IPS-18a (cell line): Measurements from ENCODE around the gene USP9X.
"Not testable (repeated sequence)": the region's sequence is repeated elsewhere in the genome, so short reads cannot be mapped to it uniquely, and the experiment has no call there.

Source experiments
- H3K27ac ChIP-seq: one replicate; pipeline ENCODE4 v1.5.1; 2013; ENCODE audit warnings: low read length
- H3K27me3 ChIP-seq: one replicate; pipeline ENCODE4 v1.6.1; 2013; ENCODE audit warnings: mild to moderate bottlenecking, low read length; ENCODE audit not compliant: control insufficient read depth, insufficient read depth
- H3K36me3 ChIP-seq: one replicate; pipeline ENCODE4 v1.6.1; 2013; ENCODE audit warnings: low read depth, low read length; ENCODE audit not compliant: control insufficient read depth
- H3K4me1 ChIP-seq: one replicate; pipeline ENCODE4 v1.6.1; 2013; ENCODE audit warnings: low read depth, low read length; ENCODE audit not compliant: control insufficient read depth
- H3K4me3 ChIP-seq: one replicate; pipeline ENCODE4 v1.5.1; 2013; ENCODE audit warnings: low read length
- H3K9ac ChIP-seq: one replicate; pipeline ENCODE4 v1.6.1; 2013; ENCODE audit warnings: mild to moderate bottlenecking, low read length, moderate library complexity
- H3K9me3 ChIP-seq: one replicate; pipeline ENCODE4 v1.6.1; 2013; ENCODE audit warnings: low read depth, low read length; ENCODE audit not compliant: control insufficient read depth

Gene USP9X

GRCh38 chrX:41224605-41225004, 139.4 kb downstream of the USP9X start:
- H3K4me1 ChIP-seq, result no peaks in the 10 kb centered on the region
- no peaks in the 10 kb centered on the region for H3K9me3 ChIP-seq
- H3K4me3 ChIP-seq, result no peak overlapping the region
- H3K27ac ChIP-seq, result no peak overlapping the region
- H3K9ac ChIP-seq, result no peak overlapping the region
- no peaks in the 10 kb centered on the region for H3K27me3 ChIP-seq
- H3K36me3 ChIP-seq, result peaks cover 77% of the 10 kb centered on the region

DNA sequence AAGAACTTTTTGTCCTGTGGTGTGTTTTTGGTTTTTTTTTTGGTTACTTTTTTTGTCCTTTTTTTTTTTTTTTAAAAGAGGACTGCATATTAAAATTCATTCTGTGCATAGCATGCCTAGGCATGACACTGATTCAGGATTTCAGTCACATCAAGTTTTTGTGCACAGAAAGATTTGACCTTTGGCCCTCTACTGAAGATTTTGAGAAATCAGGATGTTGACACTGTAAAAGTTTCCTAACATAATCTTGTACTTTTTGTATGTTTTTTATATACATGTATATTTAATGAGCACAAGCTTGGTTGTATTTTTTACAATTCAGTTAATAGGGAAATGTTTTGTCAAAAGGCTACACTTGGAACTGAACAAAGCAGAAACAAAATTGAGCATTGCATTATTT, 148.7 kb downstream of the USP9X start:
- Histone ChIP-seq H3K36me3 (peaks cover 45% of the 10 kb centered on the region), H3K4me1 (peaks cover 4% of the 10 kb centered on the region), H3K9me3 (no peaks in the 10 kb centered on the region), H3K27me3 (no peaks in the 10 kb centered on the region), H3K9ac (no peak overlapping the region), H3K4me3 (no peak overlapping the region), H3K27ac (no peak overlapping the region)

GRCh38 chrX:41234471-41234870, 149.2 kb downstream of the USP9X start:
- H3K36me3 ChIP-seq, result peaks cover 41% of the 10 kb centered on the region
- H3K4me1 ChIP-seq, H3K4me3 ChIP-seq, H3K9me3 ChIP-seq, H3K27ac ChIP-seq, H3K9ac ChIP-seq, H3K27me3 ChIP-seq: not testable (repeated sequence)

DNA sequence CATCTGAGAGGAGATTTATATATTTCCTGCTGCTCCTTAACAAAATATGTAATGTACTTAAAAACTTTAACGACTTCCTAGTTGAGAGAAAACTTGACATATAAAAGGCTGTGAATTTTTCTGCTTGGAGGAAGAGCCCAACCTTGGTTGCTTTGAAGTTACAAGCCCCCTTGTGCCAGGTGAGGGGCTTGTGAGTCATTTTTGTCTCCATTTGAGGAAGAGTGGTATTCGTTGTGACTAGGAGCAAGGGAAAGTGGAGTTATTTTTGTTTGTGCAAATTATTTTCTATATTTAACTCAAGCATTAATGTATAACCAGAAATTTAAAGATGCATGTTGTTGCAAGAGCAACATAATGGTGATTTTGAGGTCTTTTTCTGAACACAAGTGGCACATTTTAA, 149.7 kb downstream of the USP9X start:
- no peaks in the 10 kb centered on the region for H3K9me3 ChIP-seq
- H3K4me3 ChIP-seq, result no peak overlapping the region
- peaks cover 38% of the 10 kb centered on the region for H3K36me3 ChIP-seq
- no peak overlapping the region for H3K9ac ChIP-seq
- H3K27me3 ChIP-seq, result no peaks in the 10 kb centered on the region
- H3K27ac ChIP-seq, result no peak overlapping the region
- peaks cover 4% of the 10 kb centered on the region for H3K4me1 ChIP-seq

GRCh38 chrX:41236629-41237028, 151.4 kb downstream of the USP9X start:
- no peak overlapping the region for H3K27ac ChIP-seq
- H3K4me3 ChIP-seq, result no peak overlapping the region
- no peaks in the 10 kb centered on the region for H3K27me3 ChIP-seq
- no peaks in the 10 kb centered on the region for H3K9me3 ChIP-seq
- peaks cover 4% of the 10 kb centered on the region for H3K4me1 ChIP-seq
- peaks cover 21% of the 10 kb centered on the region for H3K36me3 ChIP-seq
- H3K9ac ChIP-seq, result no peak overlapping the region

- Histone ChIP-seq H3K27ac (no peak overlapping the region), H3K4me1 (peaks cover under 1% of the 10 kb centered on the region)
Observed at GRCh38 chrX:41240509-41240908, 155.3 kb downstream of the USP9X start.

GRCh38 chrX:41241962-41242361, 156.7 kb downstream of the USP9X start:
- H3K36me3 ChIP-seq, result no peaks in the 10 kb centered on the region
- no peaks in the 10 kb centered on the region for H3K27me3 ChIP-seq
- H3K27ac ChIP-seq, result no peak overlapping the region
- no peak overlapping the region for H3K9ac ChIP-seq
- no peaks in the 10 kb centered on the region for H3K9me3 ChIP-seq
- H3K4me3 ChIP-seq, result no peak overlapping the region
- no peaks in the 10 kb centered on the region for H3K4me1 ChIP-seq

More at GRCh38 chrX:41240509-41240908, 155.3 kb downstream of the USP9X start:
- Histone ChIP-seq H3K9ac (no peak overlapping the region), H3K36me3 (no peaks in the 10 kb centered on the region), H3K4me3 (no peak overlapping the region), H3K27me3 (no peaks in the 10 kb centered on the region), H3K9me3 (no peaks in the 10 kb centered on the region)

DNA sequence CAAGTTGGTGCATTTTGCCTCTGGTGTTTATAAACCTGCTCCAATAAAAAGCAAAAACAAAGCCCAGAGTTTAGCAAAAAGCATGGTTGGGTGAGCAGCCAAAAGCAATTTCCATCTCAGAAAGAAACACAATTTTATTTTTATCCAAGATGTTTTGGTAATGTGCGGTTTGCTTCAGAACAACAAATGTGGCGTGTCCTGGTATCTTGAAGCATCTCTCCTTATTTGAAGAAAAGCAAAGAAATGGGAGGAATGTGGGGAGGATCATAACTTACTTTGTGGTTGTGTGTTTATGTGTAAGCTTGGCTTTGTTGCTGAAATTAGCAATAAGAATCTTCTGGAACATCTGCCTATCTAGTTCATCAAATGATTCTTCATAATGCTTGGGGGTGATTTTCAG, 160.4 kb downstream of the USP9X start:
- no peaks in the 10 kb centered on the region for H3K9me3 ChIP-seq
- H3K4me1 ChIP-seq, result no peaks in the 10 kb centered on the region
- no peaks in the 10 kb centered on the region for H3K36me3 ChIP-seq
- no peaks in the 10 kb centered on the region for H3K27me3 ChIP-seq
- H3K9ac ChIP-seq, result no peak overlapping the region
- no peak overlapping the region for H3K4me3 ChIP-seq
- H3K27ac ChIP-seq, result no peak overlapping the region

GRCh38 chrX:41250867-41251266, 165.6 kb downstream of the USP9X start:
- Histone ChIP-seq H3K9me3 (no peaks in the 10 kb centered on the region), H3K9ac (no peak overlapping the region), H3K4me3 (no peak overlapping the region), H3K36me3 (no peaks in the 10 kb centered on the region), H3K27me3 (peaks cover 10% of the 10 kb centered on the region), H3K27ac (no peak overlapping the region), H3K4me1 (no peaks in the 10 kb centered on the region)

- Histone ChIP-seq H3K9ac (no peak overlapping the region), H3K27ac (no peak overlapping the region), H3K27me3 (peaks cover 8% of the 10 kb centered on the region), H3K4me1 (no peaks in the 10 kb centered on the region), H3K9me3 (no peaks in the 10 kb centered on the region), H3K36me3 (no peaks in the 10 kb centered on the region), H3K4me3 (no peak overlapping the region)
Observed at GRCh38 chrX:41257801-41258200, 172.6 kb downstream of the USP9X start.

DNA sequence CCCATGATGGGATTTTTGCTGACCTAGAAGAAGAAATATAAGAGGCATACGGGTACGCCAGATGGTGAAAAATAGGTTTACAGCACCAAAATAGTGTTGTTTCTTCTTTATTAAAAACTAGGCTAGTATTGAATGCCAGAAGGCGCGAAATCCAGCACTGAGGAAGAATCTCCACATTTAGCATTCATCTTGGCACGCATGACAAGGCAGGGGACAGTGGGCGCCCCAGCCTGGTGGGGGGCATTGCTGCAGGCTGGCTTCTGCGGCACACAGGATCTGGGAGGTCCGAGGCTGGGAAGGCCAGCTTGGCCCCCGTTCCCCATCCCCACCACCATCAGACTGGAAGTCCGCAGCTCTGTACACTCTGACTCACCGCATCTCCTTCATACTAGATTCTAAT, 173.0 kb downstream of the USP9X start:
- Histone ChIP-seq H3K4me3 (no peak overlapping the region), H3K36me3 (no peaks in the 10 kb centered on the region), H3K9ac (no peak overlapping the region), H3K4me1 (no peaks in the 10 kb centered on the region), H3K27me3 (peaks cover 4% of the 10 kb centered on the region), H3K9me3 (no peaks in the 10 kb centered on the region), H3K27ac (no peak overlapping the region)

- Histone ChIP-seq H3K36me3 (no peaks in the 10 kb centered on the region), H3K9me3 (no peaks in the 10 kb centered on the region), H3K27ac (no peak overlapping the region), H3K9ac (no peak overlapping the region), H3K27me3 (no peaks in the 10 kb centered on the region), H3K4me1 (no peaks in the 10 kb centered on the region), H3K4me3 (no peak overlapping the region)
Observed at GRCh38 chrX:41258871-41259270, 173.6 kb downstream of the USP9X start.
